H9 (cell line): ENCODE measurements around the gene SP140. TPM values are rescaled to one million over a fixed set of nuclear protein-coding genes. Genes with fewer than 3 reads are reported as not detected.

ENCODE experiments used
- DNase-seq: peaks from one replicate; pipeline ENCODE4 v3.0.0-alpha.2; 2017
- H2AFZ ChIP-seq: one replicate; pipeline ENCODE4 v1.6.1; 2013; ENCODE audit warnings: mild to moderate bottlenecking, low read length, control low read depth, moderate library complexity
- H2AK5ac ChIP-seq: 2 replicates; pipeline ENCODE4 v1.6.1; 2013; ENCODE audit warnings: low read length, control low read depth, mixed read lengths; ENCODE audit not compliant: insufficient read length
- H2BK120ac ChIP-seq: one replicate; pipeline ENCODE4 v1.6.1; 2013; ENCODE audit warnings: low read depth, mild to moderate bottlenecking, low read length, control low read depth, inconsistent platforms; ENCODE audit not compliant: poor library complexity, severe bottlenecking
- H2BK12ac ChIP-seq: 2 replicates; pipeline ENCODE4 v1.6.1; 2013; ENCODE audit warnings: low read length, control low read depth, mixed read lengths, low read depth; ENCODE audit not compliant: insufficient read length
- H2BK15ac ChIP-seq: 2 replicates; pipeline ENCODE4 v1.6.1; 2013; ENCODE audit warnings: low read depth, low read length, control low read depth
- H2BK20ac ChIP-seq: one replicate; pipeline ENCODE4 v1.6.1; 2013; ENCODE audit warnings: low read depth, mild to moderate bottlenecking, low read length, control low read depth, inconsistent platforms; ENCODE audit not compliant: poor library complexity, severe bottlenecking
- H2BK5ac ChIP-seq: 2 replicates; pipeline ENCODE4 v1.6.1; 2013; ENCODE audit warnings: low read length, control low read depth, mixed read lengths; ENCODE audit not compliant: insufficient read length
- H3K14ac ChIP-seq: 2 replicates; pipeline ENCODE4 v1.6.1; 2013; ENCODE audit warnings: low read length, control low read depth; ENCODE audit not compliant: insufficient read depth
- H3K18ac ChIP-seq: 2 replicates; pipeline ENCODE4 v1.6.1; 2013; ENCODE audit warnings: low read depth, mild to moderate bottlenecking, mixed read lengths, low read length, control low read depth; ENCODE audit not compliant: insufficient read length
- H3K23ac ChIP-seq: 2 replicates; pipeline ENCODE4 v1.6.1; 2013; ENCODE audit warnings: low read length, control low read depth, mixed read lengths, low read depth; ENCODE audit not compliant: insufficient read length
- H3K23me2 ChIP-seq: 2 replicates; pipeline ENCODE4 v1.6.1; 2013; ENCODE audit warnings: low read depth, mild to moderate bottlenecking, mixed read lengths, low read length, control low read depth; ENCODE audit not compliant: insufficient read length, poor library complexity, severe bottlenecking
- H3K27ac ChIP-seq: 2 replicates; pipeline ENCODE4 v1.5.1; 2013; ENCODE audit warnings: low read length, control low read depth, mixed read lengths, low read depth; ENCODE audit not compliant: insufficient read length
- H3K27me3 ChIP-seq: 2 replicates; pipeline ENCODE4 v1.6.1; 2013; ENCODE audit warnings: low read length, control low read depth, inconsistent platforms; ENCODE audit not compliant: insufficient read depth
- H3K4ac ChIP-seq: 2 replicates; pipeline ENCODE4 v1.6.1; 2013; ENCODE audit warnings: low read depth, mild to moderate bottlenecking, control low read depth, inconsistent platforms, low read length, moderate library complexity
- H3K4me1 ChIP-seq: 2 replicates; pipeline ENCODE4 v1.6.1; 2013; ENCODE audit warnings: low read length, control low read depth, inconsistent platforms; ENCODE audit not compliant: insufficient read depth
- H3K4me2 ChIP-seq: 2 replicates; pipeline ENCODE4 v1.6.1; 2013; ENCODE audit warnings: low read length, control low read depth, mixed read lengths; ENCODE audit not compliant: insufficient read length, insufficient read depth
- H3K56ac ChIP-seq: 2 replicates; pipeline ENCODE4 v1.6.1; 2013; ENCODE audit warnings: low read depth, mild to moderate bottlenecking, mixed read lengths, low read length, control low read depth; ENCODE audit not compliant: insufficient read length
- H3K79me1 ChIP-seq: 2 replicates; pipeline ENCODE4 v1.6.1; 2013; ENCODE audit warnings: low read depth, mild to moderate bottlenecking, moderate library complexity, low read length, control low read depth, inconsistent platforms; ENCODE audit not compliant: insufficient read depth, poor library complexity, severe bottlenecking
- H3K79me2 ChIP-seq: 2 replicates; pipeline ENCODE4 v1.6.1; 2013; ENCODE audit warnings: low read length, control low read depth, inconsistent platforms; ENCODE audit not compliant: insufficient read depth
- H3K9ac ChIP-seq: 2 replicates; pipeline ENCODE4 v1.6.1; 2013; ENCODE audit warnings: low read length, control low read depth, mixed read lengths; ENCODE audit not compliant: insufficient read length; ENCODE audit errors: extremely low read depth
- H3K9me3 ChIP-seq: one replicate; pipeline ENCODE4 v1.6.1; 2013; ENCODE audit warnings: low read depth, low read length, inconsistent platforms; ENCODE audit not compliant: control insufficient read depth
- H3T11ph ChIP-seq: one replicate; pipeline ENCODE4 v1.6.1; 2013; ENCODE audit warnings: mild to moderate bottlenecking, low read length, control low read depth, inconsistent platforms
- H4K20me1 ChIP-seq: one replicate; pipeline ENCODE4 v1.6.1; 2013; ENCODE audit not compliant: control insufficient read depth, insufficient read length, insufficient read depth
- H4K5ac ChIP-seq: 2 replicates; pipeline ENCODE4 v1.6.1; 2013; ENCODE audit warnings: low read depth, mild to moderate bottlenecking, mixed read lengths, low read length, control low read depth; ENCODE audit not compliant: insufficient read length
- H4K8ac ChIP-seq: replicated peaks from 2 replicates; pipeline ENCODE4 v1.6.1; 2013; ENCODE audit warnings: low read length, control low read depth, mixed read lengths, low read depth; ENCODE audit not compliant: insufficient read length
- H4K91ac ChIP-seq: 2 replicates; pipeline ENCODE4 v1.6.1; 2013; ENCODE audit warnings: low read depth, mild to moderate bottlenecking, moderate library complexity, mixed read lengths, low read length, control low read depth; ENCODE audit not compliant: insufficient read length
- H3K27ac Mint-ChIP-seq, 3 experiments: 2 replicates in 2 of 3; 3 replicates in 1 of 3; pipeline ENCODE4 v1.8.0; 2020 to 2021; ENCODE audit warnings: mixed read lengths in 3 of 3, mild to moderate bottlenecking in 1 of 3, moderate library complexity in 1 of 3
- H3K27me3 Mint-ChIP-seq: 2 replicates; pipeline ENCODE4 v1.8.0; 2021; ENCODE audit warnings: low read depth, mild to moderate bottlenecking, moderate library complexity, mixed read lengths
- H3K36me3 Mint-ChIP-seq, 3 experiments: 2 replicates in 2 of 3; 3 replicates in 1 of 3; pipeline ENCODE4 v1.8.0; 2020 to 2021; ENCODE audit warnings: low read depth in 3 of 3, mixed read lengths in 3 of 3; ENCODE audit not compliant: insufficient read depth in 1 of 3
- H3K4me1 Mint-ChIP-seq, 2 experiments: 2 replicates each; pipeline ENCODE4 v1.8.0; 2020; ENCODE audit warnings: mixed read lengths in 2 of 2
- H3K4me3 Mint-ChIP-seq, 2 experiments: 2 replicates in 1 of 2; 3 replicates in 1 of 2; pipeline ENCODE4 v1.8.0; 2020 to 2021; ENCODE audit warnings: mild to moderate bottlenecking in 2 of 2, mixed read lengths in 2 of 2, moderate library complexity in 1 of 2
- H3K9me3 Mint-ChIP-seq, 2 experiments: 2 replicates in 1 of 2; 3 replicates in 1 of 2; pipeline ENCODE4 v1.8.0; 2020; ENCODE audit warnings: mild to moderate bottlenecking in 2 of 2, mixed read lengths in 2 of 2, moderate library complexity in 1 of 2
- CTCF ChIP-seq: fragments of 200-600 bp; sonication (generic); conservative IDR thresholded peaks from 3 replicates; pipeline ENCODE4 v1.8.0; 2021; ENCODE audit warnings: antibody characterized with exemption, mild to moderate bottlenecking
- WGBS: extraction: QIAGEN DNeasy Blood & Tissue Kit; methylation state at CpG from one replicate; pipeline ENCODE4 v1.1.7; 2013; ENCODE audit warnings: missing lambda C conversion rate, low lambda C conversion rate, mixed read lengths; ENCODE audit not compliant: insufficient read length; ENCODE audit errors: extremely low coverage; 5-methylcytosine and 5-hydroxymethylcytosine counted together
- total RNA-seq: library from RNA; stranded (reverse); gene quantifications from 2 replicates; pipeline ENCODE4 v1.2.1, GENCODE V29; 2021

The SP140 gene
- total RNA-seq, 1 experiment from 2014 or later: 0.31 TPM

GRCh38 chr2:230205034-230205433 is 20.5 kb upstream of the SP140 start:
- Histone ChIP-seq H3K27ac (no peak overlapping the region), H4K8ac (no peak overlapping the region), H2BK15ac (no peak overlapping the region), H4K20me1 (no peaks in the 10 kb centered on the region), H4K5ac (no peak overlapping the region), H3K23ac (no peak overlapping the region), H2BK120ac (no peak overlapping the region), H4K91ac (no peak overlapping the region), H3K79me1 (no peaks in the 10 kb centered on the region), H3K79me2 (no peaks in the 10 kb centered on the region), H3K4ac (no peak overlapping the region), H2BK20ac (no peak overlapping the region), H3K23me2 (no peaks in the 10 kb centered on the region), H3K27me3 (no peaks in the 10 kb centered on the region), H3K56ac (no peak overlapping the region), H3K9me3 (no peaks in the 10 kb centered on the region), H3T11ph (no peak overlapping the region), H2BK5ac (no peak overlapping the region), H2AK5ac (no peak overlapping the region), H3K14ac (no peak overlapping the region), H3K18ac (no peak overlapping the region), H3K9ac (no peak overlapping the region), H2BK12ac (no peak overlapping the region), H3K4me1 (no peaks in the 10 kb centered on the region), H2AFZ (no peak overlapping the region), H3K4me2 (no peak overlapping the region)
- H3K27me3 Mint-ChIP-seq: no peaks in the 10 kb centered on the region
- no peaks in the 10 kb centered on the region for H3K4me1 Mint-ChIP-seq
- no peaks in the 10 kb centered on the region; a peak in 1 of 5 replicates for H3K9me3 Mint-ChIP-seq
- no CpG with 5 or more reads among the region's 1 CpG for WGBS
- peaks cover 0 to 9% (median 4%) of the 10 kb centered on the region in 3 experiments; a peak in 3 of 7 replicates for H3K36me3 Mint-ChIP-seq
- H3K27ac Mint-ChIP-seq: peak overlapping the region in 1 of 3 experiments; percentile 65; a peak in 3 of 7 replicates
- no peak for DNase-seq
- no peak for TF ChIP-seq CTCF
- no peak overlapping the region for H3K4me3 Mint-ChIP-seq
